GM23248 (cell line): ENCODE measurements around the gene JPT1. TPM values are rescaled to one million over a fixed set of nuclear protein-coding genes. Genes with fewer than 3 reads are reported as not detected.
"Not testable (repeated sequence)": the region's sequence is repeated elsewhere in the genome, so short reads cannot be mapped to it uniquely, and the experiment has no call there.

Experiments
- DNase-seq: peaks from one replicate; pipeline ENCODE4 v3.0.0-alpha.2; 2015
- H2AFZ ChIP-seq: fragments of 200-600 bp; sonication (generic); 2 replicates; pipeline ENCODE4 v1.6.1; 2016; ENCODE audit warnings: antibody characterized with exemption
- H3F3A ChIP-seq: fragments of 200-600 bp; sonication (generic); 2 replicates; pipeline ENCODE4 v1.6.1; 2016; ENCODE audit warnings: mild to moderate bottlenecking, antibody characterized with exemption, mixed run types; ENCODE audit not compliant: insufficient read depth
- H3K27ac ChIP-seq: fragments of 200-600 bp; sonication (generic); 2 replicates; pipeline ENCODE4 v1.5.1; 2016; ENCODE audit warnings: mild to moderate bottlenecking
- H3K27me3 ChIP-seq: fragments of 200-600 bp; sonication (generic); replicated peaks from 2 replicates; pipeline ENCODE4 v1.6.1; 2016; ENCODE audit warnings: mild to moderate bottlenecking; ENCODE audit not compliant: insufficient read depth
- H3K36me3 ChIP-seq: fragments of 200-600 bp; sonication (generic); 2 replicates; pipeline ENCODE4 v1.6.1; 2016; ENCODE audit warnings: low read depth, mild to moderate bottlenecking
- H3K4me1 ChIP-seq: fragments of 200-600 bp; sonication (generic); 2 replicates; pipeline ENCODE4 v1.6.1; 2016; ENCODE audit warnings: mild to moderate bottlenecking; ENCODE audit not compliant: insufficient read depth
- H3K4me2 ChIP-seq: fragments of 200-600 bp; sonication (generic); one replicate; pipeline ENCODE4 v1.6.1; 2016; ENCODE audit warnings: mild to moderate bottlenecking; ENCODE audit not compliant: unreplicated experiment
- H3K4me3 ChIP-seq: fragments of 200-600 bp; sonication (generic); 2 replicates; pipeline ENCODE4 v1.5.1; 2016; ENCODE audit warnings: mild to moderate bottlenecking
- H3K79me2 ChIP-seq: fragments of 200-600 bp; sonication (generic); 2 replicates; pipeline ENCODE4 v1.6.1; 2016; ENCODE audit warnings: mild to moderate bottlenecking; ENCODE audit not compliant: insufficient read depth
- H3K9ac ChIP-seq: fragments of 200-600 bp; sonication (generic); 2 replicates; pipeline ENCODE4 v1.6.1; 2016; ENCODE audit warnings: mild to moderate bottlenecking
- H3K9me2 ChIP-seq: fragments of 200-600 bp; sonication (generic); 2 replicates; pipeline ENCODE4 v1.6.1; 2016; ENCODE audit warnings: mixed run types, mild to moderate bottlenecking, moderate library complexity; ENCODE audit not compliant: insufficient read depth
- H3K9me3 ChIP-seq: fragments of 200-600 bp; sonication (generic); one replicate; pipeline ENCODE4 v1.6.1; 2017; ENCODE audit warnings: low read depth
- H4K20me1 ChIP-seq: fragments of 200-600 bp; sonication (generic); 2 replicates; pipeline ENCODE4 v1.6.0; 2016; ENCODE audit not compliant: insufficient read depth
- EZH2 ChIP-seq: fragments of 200-600 bp; sonication (generic); IDR thresholded peaks from 2 replicates; pipeline ENCODE4 v1.6.1; 2018; ENCODE audit warnings: antibody characterized with exemption, mild to moderate bottlenecking; ENCODE audit not compliant: insufficient read depth, poor library complexity, severe bottlenecking
- EZH2phosphoT487 ChIP-seq: fragments of 200-600 bp; sonication (generic); IDR thresholded peaks from 2 replicates; pipeline ENCODE4 v1.6.1; 2018; ENCODE audit warnings: antibody characterized with exemption, moderate library complexity, mild to moderate bottlenecking, low read depth; ENCODE audit not compliant: insufficient read depth
- WGBS, 2 experiments: methylation state at CpG; one replicate each; pipeline ENCODE4 v1.1.6; 2015 to 2017; ENCODE audit warnings: low lambda C conversion rate in 2 of 2, low coverage in 1 of 2; ENCODE audit errors: missing lambda C conversion rate in 2 of 2; 5-methylcytosine and 5-hydroxymethylcytosine counted together
- in situ Hi-C: fragments of 300-500 bp; cut with MboI; formaldehyde crosslinking; loops from 2 replicates; pipeline ENCODE4 v1.15.0; 2020
- polyA plus RNA-seq: library from polyadenylated mRNA; unstranded; fragments of >200 nt; fragmentation: Nextera tagmentation; extraction: Ambion mirVana; gene quantifications from 2 replicates; pipeline ENCODE4 v1.2.1, GENCODE V29; 2016
- total RNA-seq: library from RNA; depleted of rRNA; stranded (reverse); fragments of >200 nt; shearing (Covaris generic); gene quantifications from 2 replicates; pipeline ENCODE4 v1.2.3, GENCODE V29; 2014

Gene JPT1
- total and polyA plus RNA-seq, 2 experiments from 2014 or later: 54.0 to 199 TPM

GRCh38 chr17:75138519-75138918, 15.8 kb downstream of the JPT1 start:
- H3F3A ChIP-seq: peaks cover 20% of the 10 kb centered on the region; the same call in 1 of the 2 replicates
- no peak overlapping the region for H3K27ac ChIP-seq
- H3K4me1 ChIP-seq: no peaks in the 10 kb centered on the region
- no peak for DNase-seq
- no peaks in the 10 kb centered on the region for H3K9me2 ChIP-seq
- no peaks in the 10 kb centered on the region for H3K27me3 ChIP-seq
- H2AFZ ChIP-seq: no peak overlapping the region
- in situ Hi-C loops: no loop called here
- no peak overlapping the region for H3K4me2 ChIP-seq
- no peaks in the 10 kb centered on the region for H4K20me1 ChIP-seq
- H3K9ac ChIP-seq: no peak overlapping the region
- WGBS, 2 experiments: 96 to 99% methylated on average over 5 of the region's 5 CpGs
- H3K9me3 ChIP-seq: no peaks in the 10 kb centered on the region
- H3K79me2 ChIP-seq: peaks cover 4% of the 10 kb centered on the region
- H3K4me3 ChIP-seq: no peak overlapping the region
- no peak for TF ChIP-seq EZH2
- no peak for TF ChIP-seq EZH2phosphoT487
- H3K36me3 ChIP-seq: peaks cover 25% of the 10 kb centered on the region

- H2AFZ ChIP-seq, H3K9ac ChIP-seq, H3K4me1 ChIP-seq, H3K9me3 ChIP-seq, H3K4me3 ChIP-seq, H3K79me2 ChIP-seq, H3K4me2 ChIP-seq, H4K20me1 ChIP-seq, H3K9me2 ChIP-seq, H3K27ac ChIP-seq, in situ Hi-C loops, DNase-seq, H3K27me3 ChIP-seq: not testable (repeated sequence)
- H3K36me3 ChIP-seq: peaks cover 25% of the 10 kb centered on the region
- peaks cover 21% of the 10 kb centered on the region; the same call in 1 of the 2 replicates for H3F3A ChIP-seq
- 93 to 97% methylated on average over 8 to 9 of the region's 9 CpGs for WGBS, 2 experiments
These were observed 16.6 kb downstream of the JPT1 start for GRCh38 chr17:75137762-75138161.

- Histone ChIP-seq H3K9ac (no peak overlapping the region), H3K27ac (no peak overlapping the region), H3K9me2 (no peaks in the 10 kb centered on the region), H4K20me1 (no peaks in the 10 kb centered on the region), H3K9me3 (no peaks in the 10 kb centered on the region), H3K36me3 (peaks cover 20% of the 10 kb centered on the region), H2AFZ (no peak overlapping the region), H3K27me3 (no peaks in the 10 kb centered on the region), H3F3A (peaks cover 27% of the 10 kb centered on the region), H3K4me1 (no peaks in the 10 kb centered on the region), H3K79me2 (peaks cover 15% of the 10 kb centered on the region), H3K4me2 (no peak overlapping the region), H3K4me3 (no peak overlapping the region)
- no peak for DNase-seq
- TF ChIP-seq EZH2phosphoT487 (no peak), EZH2 (no peak)
- in situ Hi-C loops: no loop called here
- 92 to 93% methylated on average over 8 of the region's 8 CpGs for WGBS, 2 experiments
These were observed 18.4 kb downstream of the JPT1 start for GRCh38 chr17:75135946-75136345.

GRCh38 chr17:75135452-75135851, 18.9 kb downstream of the JPT1 start:
- Histone ChIP-seq H3K4me1 (no peaks in the 10 kb centered on the region), H3K27me3 (no peaks in the 10 kb centered on the region), H3K9ac (no peak overlapping the region), H3K27ac (no peak overlapping the region), H4K20me1 (no peaks in the 10 kb centered on the region), H3F3A (peaks cover 27% of the 10 kb centered on the region), H3K36me3 (peaks cover 15% of the 10 kb centered on the region), H3K4me3 (no peak overlapping the region), H3K9me2 (no peaks in the 10 kb centered on the region), H3K79me2 (peaks cover 19% of the 10 kb centered on the region), H3K4me2 (no peak overlapping the region), H2AFZ (no peak overlapping the region), H3K9me3 (no peaks in the 10 kb centered on the region)
- 95 to 97% methylated on average over 5 of the region's 5 CpGs for WGBS, 2 experiments
- TF ChIP-seq EZH2 (no peak), EZH2phosphoT487 (no peak)
- DNase-seq: no peak
- in situ Hi-C loops: no loop called here

- H3K36me3 ChIP-seq, H2AFZ ChIP-seq, H3K9me3 ChIP-seq, H3K4me2 ChIP-seq, H3K4me3 ChIP-seq, H3K4me1 ChIP-seq, H3K27me3 ChIP-seq, H3K27ac ChIP-seq, DNase-seq, in situ Hi-C loops, H3K9me2 ChIP-seq, H3K9ac ChIP-seq, H4K20me1 ChIP-seq: not testable (repeated sequence)
- H3K79me2 ChIP-seq: peaks cover 20% of the 10 kb centered on the region; the same call in 1 of the 2 replicates
- 83 to 85% methylated on average over 14 of the region's 14 CpGs for WGBS, 2 experiments
- H3F3A ChIP-seq: peaks cover 27% of the 10 kb centered on the region
These were observed 20.5 kb downstream of the JPT1 start for GRCh38 chr17:75133607-75134347.
